ENCODE data around the gene CYTH1. TPM values are rescaled to one million over a fixed set of nuclear protein-coding genes. Genes with fewer than 3 reads are reported as not detected.

CYTH1 gene
- total RNA-seq, 1 donor, result 21.4 TPM

DNA sequence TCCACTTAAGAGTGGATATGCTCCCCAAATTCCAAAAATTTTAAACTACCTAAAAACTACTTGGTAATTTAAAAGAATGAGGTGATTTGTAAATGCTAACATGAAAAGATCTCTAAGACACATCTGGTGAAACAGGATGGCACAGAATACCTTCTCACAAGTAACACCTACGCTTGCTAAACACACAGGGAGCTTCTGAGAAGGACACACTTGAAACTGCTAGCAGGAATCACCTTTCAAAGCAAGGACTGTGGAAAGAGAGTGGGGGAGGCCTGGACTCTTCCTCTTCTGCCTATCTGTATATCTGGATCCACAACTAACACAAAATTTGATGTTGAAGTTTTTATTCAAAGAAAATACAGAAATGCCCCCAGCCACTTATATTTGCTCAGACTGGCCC is 52.4 kb downstream of the CYTH1 start:
- DNase-seq (ENCODE audit: insufficient read length, low spot score, missing footprints), result no peak
- no peaks in the 10 kb centered on the region for H3K36me3 ChIP-seq (ENCODE audit: insufficient read depth, low read length)
- no peak overlapping the region for H3K4me3 ChIP-seq (ENCODE audit: insufficient read depth, low read length)
- no peaks in the 10 kb centered on the region for H3K9me3 ChIP-seq (ENCODE audit: low read depth, low read length)
- no peak overlapping the region for H3K4me2 ChIP-seq (ENCODE audit: insufficient read depth, low read length)
- H4K20me1 ChIP-seq (ENCODE audit: insufficient read depth, low read length), result peaks cover 54% of the 10 kb centered on the region
- peaks cover 2% of the 10 kb centered on the region for H3K4me1 ChIP-seq (ENCODE audit: insufficient read depth, low read length)
- peaks cover 79% of the 10 kb centered on the region for H3K79me2 ChIP-seq (ENCODE audit: insufficient read depth, low read length)
- TF ChIP-seq, protein P1, sequence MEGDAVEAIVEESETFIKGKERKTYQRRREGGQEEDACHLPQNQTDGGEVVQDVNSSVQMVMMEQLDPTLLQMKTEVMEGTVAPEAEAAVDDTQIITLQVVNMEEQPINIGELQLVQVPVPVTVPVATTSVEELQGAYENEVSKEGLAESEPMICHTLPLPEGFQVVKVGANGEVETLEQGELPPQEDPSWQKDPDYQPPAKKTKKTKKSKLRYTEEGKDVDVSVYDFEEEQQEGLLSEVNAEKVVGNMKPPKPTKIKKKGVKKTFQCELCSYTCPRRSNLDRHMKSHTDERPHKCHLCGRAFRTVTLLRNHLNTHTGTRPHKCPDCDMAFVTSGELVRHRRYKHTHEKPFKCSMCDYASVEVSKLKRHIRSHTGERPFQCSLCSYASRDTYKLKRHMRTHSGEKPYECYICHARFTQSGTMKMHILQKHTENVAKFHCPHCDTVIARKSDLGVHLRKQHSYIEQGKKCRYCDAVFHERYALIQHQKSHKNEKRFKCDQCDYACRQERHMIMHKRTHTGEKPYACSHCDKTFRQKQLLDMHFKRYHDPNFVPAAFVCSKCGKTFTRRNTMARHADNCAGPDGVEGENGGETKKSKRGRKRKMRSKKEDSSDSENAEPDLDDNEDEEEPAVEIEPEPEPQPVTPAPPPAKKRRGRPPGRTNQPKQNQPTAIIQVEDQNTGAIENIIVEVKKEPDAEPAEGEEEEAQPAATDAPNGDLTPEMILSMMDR (IDR thresholded peaks at IDR 0.05; ENCODE audit: extremely low read depth, low read depth, low read length), result no peak
- H3K27me3 ChIP-seq (ENCODE audit: insufficient read depth, low read length), result no peaks in the 10 kb centered on the region
- no peak overlapping the region for H2AFZ ChIP-seq (ENCODE audit: low read length)
- H3K27ac ChIP-seq (ENCODE audit: low read depth, low read length), result no peak overlapping the region

DNA sequence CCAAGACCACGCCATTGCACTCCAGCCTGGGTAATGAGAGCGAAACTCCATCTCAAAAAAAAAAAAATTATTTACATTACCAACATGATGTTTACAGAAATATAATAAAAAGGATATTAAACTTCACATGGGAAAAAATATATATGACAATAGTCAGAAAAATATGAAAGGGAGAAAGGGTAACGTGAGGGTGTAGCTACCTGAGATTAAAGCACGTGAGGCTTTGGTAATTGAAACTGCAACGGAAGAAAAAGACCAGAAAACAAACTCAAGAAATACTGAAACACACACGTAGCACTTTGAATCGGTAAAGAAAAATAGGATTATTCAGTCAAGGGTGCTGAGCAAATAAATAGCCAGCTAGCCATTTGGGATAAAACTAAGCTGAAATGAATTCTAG is 53.6 kb downstream of the CYTH1 start:
- no peaks in the 10 kb centered on the region for H3K27me3 ChIP-seq (ENCODE audit: insufficient read depth, low read length)
- DNase-seq (ENCODE audit: insufficient read length, low spot score, missing footprints), result no peak
- H3K9me3 ChIP-seq (ENCODE audit: low read depth, low read length), result no peaks in the 10 kb centered on the region
- no peaks in the 10 kb centered on the region for H3K36me3 ChIP-seq (ENCODE audit: insufficient read depth, low read length)
- peaks cover 63% of the 10 kb centered on the region for H4K20me1 ChIP-seq (ENCODE audit: insufficient read depth, low read length)
- TF ChIP-seq, protein P1 (IDR thresholded peaks at IDR 0.05; ENCODE audit: extremely low read depth, low read depth, low read length), result no peak
- no peak overlapping the region for H3K4me3 ChIP-seq (ENCODE audit: insufficient read depth, low read length)
- H3K4me1 ChIP-seq (ENCODE audit: insufficient read depth, low read length), result peaks cover 4% of the 10 kb centered on the region
- peaks cover 80% of the 10 kb centered on the region for H3K79me2 ChIP-seq (ENCODE audit: insufficient read depth, low read length)
- H3K27ac ChIP-seq (ENCODE audit: low read depth, low read length), result no peak overlapping the region
- H2AFZ ChIP-seq (ENCODE audit: low read length), result no peak overlapping the region
- no peak overlapping the region for H3K4me2 ChIP-seq (ENCODE audit: insufficient read depth, low read length)

DNA sequence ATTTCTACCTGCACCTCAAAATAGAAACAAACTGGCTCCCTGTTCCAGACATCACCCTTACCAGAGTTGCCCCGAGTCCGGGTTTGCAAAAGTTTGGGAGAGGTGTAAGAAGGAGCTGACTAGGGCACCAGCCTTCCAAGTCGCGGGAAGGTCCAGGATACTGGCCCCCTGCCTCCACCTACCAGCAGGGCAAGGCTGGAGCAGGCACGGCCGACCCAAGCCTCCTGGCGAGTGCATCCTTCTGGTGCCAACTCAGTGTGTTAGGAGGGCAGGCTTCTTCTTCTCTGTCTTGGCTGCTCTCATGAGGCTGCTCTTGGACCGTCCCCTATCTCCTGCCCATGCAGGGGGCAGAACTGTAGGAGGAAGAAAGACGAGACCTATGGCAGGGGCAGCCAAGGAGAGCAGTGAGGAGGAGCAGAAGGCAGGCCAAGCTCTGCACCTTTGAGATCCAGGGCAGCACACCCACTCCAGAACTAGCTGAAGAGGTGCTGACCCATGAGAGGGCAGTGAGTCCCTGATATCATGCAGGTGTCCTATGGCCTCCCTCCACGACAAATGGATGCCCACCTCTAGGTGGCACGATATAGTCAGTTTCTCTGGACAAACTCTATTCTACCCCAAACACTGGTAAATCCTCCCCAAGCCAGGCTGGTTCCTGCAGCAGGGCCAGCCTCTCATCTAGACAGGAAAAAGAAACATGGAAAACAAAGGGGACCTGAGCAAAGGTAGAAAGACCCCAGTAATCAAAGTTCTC is 54.4 kb downstream of the CYTH1 start:
- Histone ChIP-seq H3K4me1 (ENCODE audit: insufficient read depth, low read length) (peaks cover 4% of the 10 kb centered on the region), H3K36me3 (ENCODE audit: insufficient read depth, low read length) (no peaks in the 10 kb centered on the region), H4K20me1 (ENCODE audit: insufficient read depth, low read length) (peaks cover 66% of the 10 kb centered on the region), H3K4me2 (ENCODE audit: insufficient read depth, low read length) (no peak overlapping the region), H3K27ac (ENCODE audit: low read depth, low read length) (no peak overlapping the region), H2AFZ (ENCODE audit: low read length) (no peak overlapping the region), H3K27me3 (ENCODE audit: insufficient read depth, low read length) (no peaks in the 10 kb centered on the region), H3K4me3 (ENCODE audit: insufficient read depth, low read length) (no peak overlapping the region), H3K9me3 (ENCODE audit: low read depth, low read length) (no peaks in the 10 kb centered on the region), H3K79me2 (ENCODE audit: insufficient read depth, low read length) (peaks cover 82% of the 10 kb centered on the region)
- TF ChIP-seq, protein P1 (IDR thresholded peaks at IDR 0.05; ENCODE audit: extremely low read depth, low read depth, low read length), result no peak
- no peak for DNase-seq (ENCODE audit: insufficient read length, low spot score, missing footprints)

DNA sequence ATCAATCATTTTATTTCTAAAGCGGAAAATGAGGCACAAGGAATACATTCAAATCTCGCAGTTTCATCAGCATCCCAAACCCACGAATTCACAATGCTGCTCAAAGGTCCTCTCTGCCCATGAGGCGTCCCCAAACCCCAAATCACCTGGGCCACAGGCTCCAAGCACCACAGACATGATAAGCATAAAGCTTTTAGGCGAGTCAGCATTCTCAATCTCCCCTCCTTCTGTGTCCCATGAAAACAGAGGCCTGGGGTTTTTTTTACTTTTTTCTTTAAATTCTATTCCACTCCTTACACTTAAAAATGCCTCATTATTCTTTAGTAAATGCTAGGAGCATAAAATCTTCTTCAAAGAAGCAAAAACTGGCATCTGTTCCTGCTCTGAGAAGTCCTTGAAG is 55.0 kb downstream of the CYTH1 start:
- Histone ChIP-seq H2AFZ (ENCODE audit: low read length) (no peak overlapping the region), H3K9me3 (ENCODE audit: low read depth, low read length) (no peaks in the 10 kb centered on the region), H3K4me1 (ENCODE audit: insufficient read depth, low read length) (peaks cover 4% of the 10 kb centered on the region), H3K4me3 (ENCODE audit: insufficient read depth, low read length) (no peak overlapping the region), H4K20me1 (ENCODE audit: insufficient read depth, low read length) (peaks cover 66% of the 10 kb centered on the region), H3K27me3 (ENCODE audit: insufficient read depth, low read length) (no peaks in the 10 kb centered on the region), H3K36me3 (ENCODE audit: insufficient read depth, low read length) (no peaks in the 10 kb centered on the region), H3K4me2 (ENCODE audit: insufficient read depth, low read length) (no peak overlapping the region), H3K27ac (ENCODE audit: low read depth, low read length) (no peak overlapping the region), H3K79me2 (ENCODE audit: insufficient read depth, low read length) (peaks cover 82% of the 10 kb centered on the region)
- TF ChIP-seq, protein P1 (IDR thresholded peaks at IDR 0.05; ENCODE audit: extremely low read depth, low read depth, low read length), result no peak
- no peak for DNase-seq (ENCODE audit: insufficient read length, low spot score, missing footprints)
